GM18508 (cell line): ENCODE results near the gene TYROBP.
"Not testable (repeated sequence)": the region's sequence is repeated elsewhere in the genome, so short reads cannot be mapped to it uniquely, and the experiment has no call there.

Experiments used
- ATAC-seq: cut with Tn5 transposase; IDR thresholded peaks from one replicate; pipeline ENCODE4 v1.9.1; 2021; ENCODE audit warnings: moderate number of reproducible peaks; ENCODE audit not compliant: insufficient read depth, unreplicated experiment

Gene TYROBP

GRCh38 chr19:35932291-35932936 lies 24.3 kb upstream of the TYROBP start:
- ATAC-seq: no peak

GRCh38 chr19:35931874-35932202 lies 23.7 kb upstream of the TYROBP start:
- ATAC-seq: no peak

- ATAC-seq: peak; percentile 71
These were observed 23.2 kb upstream of the TYROBP start for GRCh38 chr19:35931161-35931873.

GRCh38 chr19:35929876-35930275 lies 21.8 kb upstream of the TYROBP start:
- ATAC-seq: no peak

GRCh38 chr19:35928507-35928906 lies 20.4 kb upstream of the TYROBP start:
- no peak for ATAC-seq

GRCh38 chr19:35925501-35925900 lies 17.4 kb upstream of the TYROBP start:
- no peak for ATAC-seq

GRCh38 chr19:35921012-35921411 lies 12.9 kb upstream of the TYROBP start:
- ATAC-seq: no peak

GRCh38 chr19:35919306-35919705 lies 11.2 kb upstream of the TYROBP start:
- ATAC-seq: no peak

- no peak for ATAC-seq
These were observed 7.3 kb upstream of the TYROBP start for GRCh38 chr19:35915443-35915842.

- no peak for ATAC-seq
These were observed 5.5 kb upstream of the TYROBP start for GRCh38 chr19:35913589-35913988.

- ATAC-seq: no peak
These were observed 3.7 kb upstream of the TYROBP start for GRCh38 chr19:35911790-35912189.

GRCh38 chr19:35911173-35911572 lies 3.1 kb upstream of the TYROBP start:
- no peak for ATAC-seq

- not testable (repeated sequence) for ATAC-seq
These were observed 2.3 kb upstream of the TYROBP start for GRCh38 chr19:35910355-35910754.

- no peak for ATAC-seq
These were observed 1.6 kb upstream of the TYROBP start for GRCh38 chr19:35909684-35910035.

GRCh38 chr19:35908973-35909683 lies 1.0 kb upstream of the TYROBP start:
- no peak for ATAC-seq

GRCh38 chr19:35907377-35907745 lies 734 bp downstream of the TYROBP start:
- no peak for ATAC-seq

GRCh38 chr19:35905178-35905727 lies 2.8 kb downstream of the TYROBP start:
- no peak for ATAC-seq

- ATAC-seq: no peak
These were observed 3.6 kb downstream of the TYROBP start for GRCh38 chr19:35904311-35905068.

- ATAC-seq: no peak
These were observed 4.4 kb downstream of the TYROBP start for GRCh38 chr19:35903550-35904179.

GRCh38 chr19:35902870-35903475 lies 5.1 kb downstream of the TYROBP start:
- ATAC-seq: no peak
